H1 (cell line): Measurements from ENCODE around the gene PMFBP1. TPM values are rescaled to one million over a fixed set of nuclear protein-coding genes. Genes with fewer than 3 reads are reported as not detected.

Experiments used
- CTCF ChIA-PET: fragments of 300-600 bp; sonication (Branson Sonifier 250); formaldehyde crosslinking; loops from one replicate; lab custom pipeline; 2021; ENCODE audit not compliant: partially characterized antibody; lab: Charles Lee
- POLR2A ChIA-PET: fragments of 300-600 bp; sonication (Branson Sonifier 250); formaldehyde crosslinking; loops from one replicate; lab custom pipeline; 2021; ENCODE audit warnings: inconsistent platforms; ENCODE audit not compliant: partially characterized antibody; lab: Charles Lee
- DNase-seq, 2 experiments: peaks; one replicate each; pipeline versions ENCODE4 v3.0.0 to v3.0.0-alpha.2; 2010 to 2022; ENCODE audit warnings: low spot score in 2 of 2, low read depth in 1 of 2, mixed read lengths in 1 of 2
- FAIRE-seq: peaks from 2 replicates; lab custom pipeline; 2011; peaks lifted over from hg19 to GRCh38; lab: Jason Lieb, UNC
- H2AFZ ChIP-seq: 2 replicates; pipeline ENCODE4 v1.8.1; 2012; ENCODE audit warnings: low read length, inconsistent platforms
- H2AK5ac ChIP-seq: 2 replicates; pipeline ENCODE4 v1.6.1; 2013; ENCODE audit warnings: low read depth, low read length
- H2BK120ac ChIP-seq: replicated peaks from 2 replicates; pipeline ENCODE3; 2013; ENCODE audit warnings: low read depth, low read length, inconsistent platforms
- H2BK12ac ChIP-seq: 2 replicates; pipeline ENCODE4 v1.6.1; 2013; ENCODE audit warnings: low read depth, low read length
- H2BK15ac ChIP-seq: 2 replicates; pipeline ENCODE4 v1.6.1; 2013; ENCODE audit warnings: low read length
- H2BK20ac ChIP-seq: 2 replicates; pipeline ENCODE4 v1.6.1; 2013; ENCODE audit warnings: low read length
- H2BK5ac ChIP-seq: 2 replicates; pipeline ENCODE4 v1.6.1; 2013; ENCODE audit warnings: low read depth, low read length
- H3K14ac ChIP-seq: 2 replicates; pipeline ENCODE4 v1.6.1; 2013; ENCODE audit warnings: inconsistent platforms; ENCODE audit not compliant: insufficient read length
- H3K18ac ChIP-seq: 2 replicates; pipeline ENCODE4 v1.6.1; 2013; ENCODE audit warnings: low read length; ENCODE audit errors: extremely low read depth
- H3K23ac ChIP-seq: 2 replicates; pipeline ENCODE4 v1.6.1; 2013; ENCODE audit warnings: inconsistent platforms; ENCODE audit not compliant: insufficient read length
- H3K23me2 ChIP-seq: 2 replicates; pipeline ENCODE4 v1.6.1; 2013; ENCODE audit warnings: low read depth, low read length
- H3K27ac ChIP-seq: 2 replicates; pipeline ENCODE4 v1.6.1; 2011; ENCODE audit warnings: low read depth, low read length, inconsistent platforms
- H3K27me3 ChIP-seq, 4 experiments: replicated peaks in 1 of 4; 1 replicate in 1 of 4; 2 replicates in 3 of 4; pipeline versions ENCODE4 v1.6.1 to v1.8.1; 2011 to 2013; ENCODE audit warnings: low read length in 3 of 4, mild to moderate bottlenecking in 3 of 4, inconsistent platforms in 2 of 4, mixed read lengths in 2 of 4, moderate library complexity in 1 of 4; ENCODE audit not compliant: control insufficient read depth in 3 of 4, insufficient read depth in 3 of 4; ENCODE audit errors: extremely low read depth in 1 of 4
- H3K36me3 ChIP-seq, 4 experiments: 2 replicates each; pipeline versions ENCODE4 v1.6.1 to v1.8.1; 2011 to 2013; ENCODE audit warnings: mild to moderate bottlenecking in 4 of 4, low read length in 3 of 4, moderate library complexity in 2 of 4, control low read depth in 1 of 4, inconsistent platforms in 1 of 4; ENCODE audit not compliant: insufficient read depth in 4 of 4, control insufficient read depth in 2 of 4
- H3K4ac ChIP-seq: replicated peaks from 2 replicates; pipeline ENCODE3; 2013; ENCODE audit warnings: low read length, low read depth, mixed read lengths, inconsistent platforms; ENCODE audit not compliant: insufficient read length
- H3K4me1 ChIP-seq, 4 experiments: replicated peaks in 1 of 4; 1 replicate in 1 of 4; 2 replicates in 3 of 4; pipeline versions ENCODE4 v1.6.1 to v1.8.1; 2011 to 2013; ENCODE audit warnings: low read length in 3 of 4, inconsistent platforms in 2 of 4, mixed read lengths in 1 of 4; ENCODE audit not compliant: insufficient read depth in 4 of 4, control insufficient read depth in 3 of 4
- H3K4me2 ChIP-seq, 2 experiments: 2 replicates each; pipeline versions ENCODE4 v1.6.1 to v1.8.1; 2011 to 2013; ENCODE audit warnings: low read depth in 2 of 2, low read length in 2 of 2, control low read depth in 1 of 2, inconsistent platforms in 1 of 2, mild to moderate bottlenecking in 1 of 2; ENCODE audit not compliant: insufficient read depth in 1 of 2
- H3K4me3 ChIP-seq, 4 experiments: fragments of 200-600, 300-600 bp in 1 of 4; sonication (generic), shearing (Covaris generic), sonication (Bioruptor Twin) in 1 of 4; 2 replicates each; pipeline versions ENCODE4 v1.5.1 to v1.8.1; 2011 to 2016; ENCODE audit warnings: low read length in 4 of 4, low read depth in 3 of 4, control low read depth in 2 of 4, inconsistent platforms in 2 of 4, mild to moderate bottlenecking in 2 of 4, mixed read lengths in 1 of 4, moderate library complexity in 1 of 4; ENCODE audit not compliant: insufficient read depth in 2 of 4; ENCODE audit errors: extremely low read depth in 1 of 4
- H3K56ac ChIP-seq: replicated peaks from 2 replicates; pipeline ENCODE3; 2013; ENCODE audit warnings: low read depth, mild to moderate bottlenecking, mixed read lengths, low read length, inconsistent platforms; ENCODE audit not compliant: insufficient read length
- H3K79me1 ChIP-seq: 2 replicates; pipeline ENCODE4 v1.6.1; 2013; ENCODE audit warnings: low read depth, low read length, control low read depth
- H3K79me2 ChIP-seq, 2 experiments: 2 replicates each; pipeline versions ENCODE4 v1.6.1 to v1.8.1; 2012 to 2013; ENCODE audit warnings: low read length in 2 of 2, mild to moderate bottlenecking in 2 of 2, inconsistent platforms in 1 of 2; ENCODE audit not compliant: insufficient read depth in 2 of 2, control insufficient read depth in 1 of 2
- H3K9ac ChIP-seq, 4 experiments: replicated peaks in 1 of 4; 1 replicate in 1 of 4; 2 replicates in 3 of 4; pipeline versions ENCODE4 v1.6.1 to v1.8.1; 2011 to 2013; ENCODE audit warnings: low read depth in 3 of 4, low read length in 3 of 4, control low read depth in 2 of 4, mild to moderate bottlenecking in 2 of 4, moderate library complexity in 2 of 4, inconsistent platforms in 1 of 4; ENCODE audit errors: extremely low read depth in 1 of 4
- H3K9me3 ChIP-seq, 2 experiments: 2 replicates each; pipeline versions ENCODE4 v1.6.1 to v1.8.1; 2012 to 2013; ENCODE audit warnings: mild to moderate bottlenecking in 2 of 2, moderate library complexity in 2 of 2, control low read depth in 1 of 2, inconsistent platforms in 1 of 2, low read depth in 1 of 2, low read length in 1 of 2, mixed read lengths in 1 of 2; ENCODE audit not compliant: insufficient read depth in 2 of 2
- H4K20me1 ChIP-seq, 2 experiments: replicated peaks in 1 of 2; 2 replicates each; pipeline versions ENCODE3 to v1.8.1; 2011 to 2013; ENCODE audit warnings: inconsistent platforms in 2 of 2, low read length in 2 of 2, mild to moderate bottlenecking in 1 of 2; ENCODE audit not compliant: insufficient read depth in 2 of 2, control insufficient read depth in 1 of 2
- H4K5ac ChIP-seq: 2 replicates; pipeline ENCODE4 v1.6.1; 2013; ENCODE audit warnings: low read length, low read depth, mixed read lengths, inconsistent platforms; ENCODE audit not compliant: insufficient read length
- H4K8ac ChIP-seq: 2 replicates; pipeline ENCODE4 v1.8.0; 2013; ENCODE audit warnings: mild to moderate bottlenecking, moderate library complexity, low read length, inconsistent platforms; ENCODE audit not compliant: insufficient read depth; ENCODE audit errors: extremely low read depth
- H4K91ac ChIP-seq: replicated peaks from 2 replicates; pipeline ENCODE3; 2013; ENCODE audit warnings: low read length, mixed read lengths, inconsistent platforms; ENCODE audit not compliant: insufficient read length
- ASH2L ChIP-seq: fragments of 200-600, 300-600 bp; sonication (generic); IDR thresholded peaks from one replicate; pipeline ENCODE4 v1.7.1; 2017; ENCODE audit warnings: low read length
- CBX5 ChIP-seq: fragments of 300-800, 300-1000 bp; sonication (generic); IDR thresholded peaks from 2 replicates; pipeline ENCODE4 v1.7.1; 2016; ENCODE audit warnings: antibody characterized with exemption, low read length, low read depth
- CBX8 ChIP-seq: fragments of 300-800, 300-1000 bp; sonication (generic); IDR thresholded peaks from 2 replicates; pipeline ENCODE4 v1.7.1; 2016; ENCODE audit warnings: low read depth, low read length, borderline replicate concordance
- CEBPB ChIP-seq: IDR thresholded peaks from 2 replicates; pipeline ENCODE4 v1.6.1; 2012; ENCODE audit warnings: low read depth, low read length
- CHD2 ChIP-seq: IDR thresholded peaks from 2 replicates; pipeline ENCODE4 v1.6.1; 2012; ENCODE audit warnings: low read length, improper control_type of control experiment
- CREB1 ChIP-seq: IDR thresholded peaks from 2 replicates; pipeline ENCODE4 v1.6.1; 2012; ENCODE audit warnings: inconsistent platforms
- EZH2 ChIP-seq: fragments of 200-600 bp; sonication (generic); IDR thresholded peaks from 2 replicates; pipeline ENCODE4 v1.7.1; 2012; ENCODE audit warnings: low read depth, mild to moderate bottlenecking, moderate library complexity, low read length, inconsistent platforms; ENCODE audit not compliant: severe bottlenecking
- GABPA ChIP-seq: IDR thresholded peaks from 2 replicates; pipeline ENCODE4 v1.6.1; 2011; ENCODE audit warnings: mild to moderate bottlenecking, low read length, moderate library complexity, borderline replicate concordance; ENCODE audit not compliant: insufficient read depth
- MAFK ChIP-seq: IDR thresholded peaks from 2 replicates; pipeline ENCODE4 v1.6.1; 2012; ENCODE audit warnings: low read depth, mild to moderate bottlenecking, improper control_type of control experiment, low read length
- NANOG ChIP-seq: IDR thresholded peaks from 2 replicates; pipeline ENCODE4 v1.6.1; 2011; ENCODE audit warnings: low read length, low read depth, mild to moderate bottlenecking, inconsistent platforms; ENCODE audit not compliant: insufficient read depth, poor library complexity, severe bottlenecking
- RBBP5 ChIP-seq: IDR thresholded peaks from 2 replicates; pipeline ENCODE4 v1.7.1; 2012; ENCODE audit warnings: low read depth, mild to moderate bottlenecking, inconsistent platforms, low read length, moderate library complexity, borderline replicate concordance
- SP4 ChIP-seq: IDR thresholded peaks from 2 replicates; pipeline ENCODE4 v1.6.1; 2012; ENCODE audit warnings: low read length, inconsistent platforms
- TCF12 ChIP-seq: IDR thresholded peaks from 2 replicates; pipeline ENCODE4 v1.6.1; 2011; ENCODE audit warnings: low read depth, mild to moderate bottlenecking, low read length
- whole genome bisulfite sequencing, 2 experiments: shearing (Covaris generic) in 1 of 2; methylation state at CpG; one replicate each; pipeline versions ENCODE4 v1.1.6 to v1.1.7; 2013 to 2015; ENCODE audit warnings: low lambda C conversion rate in 2 of 2, mixed read lengths in 2 of 2, inconsistent platforms in 1 of 2, low coverage in 1 of 2, missing lambda C conversion rate in 1 of 2; ENCODE audit not compliant: insufficient replicate concordance in 2 of 2, insufficient coverage in 1 of 2, insufficient read length in 1 of 2; ENCODE audit errors: extremely low coverage in 1 of 2, missing lambda C conversion rate in 1 of 2; 5-methylcytosine and 5-hydroxymethylcytosine counted together
- polyA plus RNA-seq, 7 experiments: library from polyadenylated mRNA; depleted of rRNA in 3 of 7; stranded (reverse) in 5 of 7; unstranded in 2 of 7; fragments of >200 nt in 5 of 7; fragments of 200-250 nt in 2 of 7; gene quantifications; 1 replicate in 5 of 7; 2 replicates in 1 of 7; 4 replicates in 1 of 7; pipeline versions ENCODE4 v1.2.1 to v1.2.3, GENCODE V29; 2011 to 2013; ENCODE audit warnings: missing spikeins in 2 of 7, mixed read lengths in 2 of 7
- total RNA-seq: library from RNA; stranded (reverse); fragmentation: NEBNext Ultra II Directional; extraction: Animal tissue kit (Norgen Biotek cat#: 25700); gene quantifications from 2 replicates; pipeline ENCODE4 v1.2.1, GENCODE V29; 2021

PMFBP1 gene
- total and polyA plus RNA-seq, 2 of the 8 experiments (the other 6 are each of a cell fraction or from before 2014, with no cell fraction given) = 0.32 to 1.6 TPM

DNA sequence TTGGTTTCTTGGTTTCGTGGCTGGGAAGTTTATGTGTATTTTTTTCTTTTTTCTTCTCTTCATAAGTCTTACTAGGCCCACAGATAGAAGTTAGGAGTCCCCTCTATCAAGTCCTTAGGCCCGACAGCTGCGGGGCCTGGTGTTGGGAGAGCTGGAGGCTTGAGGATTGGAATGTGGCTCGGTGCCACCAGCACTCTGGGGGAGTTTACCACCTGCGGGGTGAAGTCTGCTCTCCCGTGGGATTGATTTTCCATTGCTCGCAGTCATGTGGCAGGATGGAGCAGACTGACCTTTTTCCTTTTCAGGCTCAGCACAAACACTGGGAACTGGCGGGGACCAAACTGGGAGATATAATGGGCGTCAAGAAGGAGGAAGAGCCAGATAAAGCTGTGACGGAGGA is 70.8 kb downstream of the PMFBP1 start:
- H3K23ac ChIP-seq = no peak overlapping the region
- no peak overlapping the region for H4K8ac ChIP-seq
- 89% methylated on average over 10 of the region's 10 CpGs; no CpG with 5 or more reads in 1 of the 2 experiments for WGBS, 2 experiments
- H2BK12ac ChIP-seq = no peak overlapping the region
- H3K4me2 ChIP-seq = no peak overlapping the region
- no peak overlapping the region for H2AK5ac ChIP-seq
- no peak overlapping the region for H3K27ac ChIP-seq
- POLR2A ChIA-PET = no interaction called here
- H4K91ac ChIP-seq = no peak overlapping the region
- H2AFZ ChIP-seq = no peak overlapping the region
- FAIRE-seq (no peak), DNase-seq (no peak)
- H3K27me3 ChIP-seq = no peaks in the 10 kb centered on the region
- no peak overlapping the region for H3K4me3 ChIP-seq
- H2BK5ac ChIP-seq = no peak overlapping the region
- H2BK120ac ChIP-seq = no peak overlapping the region
- H2BK15ac ChIP-seq = no peak overlapping the region
- H3K79me1 ChIP-seq = no peaks in the 10 kb centered on the region
- H4K5ac ChIP-seq = no peak overlapping the region
- H3K4me1 ChIP-seq = no peaks in the 10 kb centered on the region
- CTCF ChIA-PET = interaction anchor here (1.4 to 11.4 kb wide), 3 partner anchors 17 to 80 kb away, joined by 3 to 108 read pairs (median 4); no protein-coding TSS in a partner anchor
- no peaks in the 10 kb centered on the region for H3K23me2 ChIP-seq
- no peak overlapping the region for H3K56ac ChIP-seq
- H3K4ac ChIP-seq = no peak overlapping the region
- H3K9ac ChIP-seq = no peak overlapping the region
- H3K36me3 ChIP-seq = peaks cover 46 to 87% (median 74%) of the 10 kb centered on the region in 4 experiments
- no peak for TF ChIP-seq CHD2
- TF ChIP-seq RBBP5 = no peak
- TF ChIP-seq CBX5 = no peak
- TF ChIP-seq ASH2L = no peak
- TF ChIP-seq CREB1 = no peak
- TF ChIP-seq MAFK = no peak
- no peak for TF ChIP-seq GABPA
- TF ChIP-seq NANOG = no peak
- no peak for TF ChIP-seq SP4
- no peak for TF ChIP-seq EZH2
- TF ChIP-seq TCF12 = no peak
- TF ChIP-seq CBX8 = no peak
- TF ChIP-seq CEBPB = no peak
- H3K79me2 ChIP-seq = peaks cover 0 to 2% of the 10 kb centered on the region in 2 experiments; a peak in 1 of 4 replicates
- no peaks in the 10 kb centered on the region for H3K9me3 ChIP-seq
- no peak overlapping the region for H3K18ac ChIP-seq
- no peak overlapping the region for H2BK20ac ChIP-seq
- H3K14ac ChIP-seq = no peak overlapping the region
- peaks cover 8 to 17% of the 10 kb centered on the region in 2 experiments for H4K20me1 ChIP-seq
